Measurements from ENCODE around the gene LEMD1.

The LEMD1 gene

GRCh38 chr1:205421798-205422197 is at the start of gene LEMD1:
TSS of gene LEMD1 (minus strand) at chr1:205422056. CDS start at chr1:205420536, 1,520 bp downstream.
- DNase-seq = no peak

- DNase-seq = no peak
These were observed 48.3 kb upstream of the LEMD1 start for GRCh38 chr1:205470131-205470530.

- DNase-seq = no peak
These were observed 44.9 kb upstream of the LEMD1 start for GRCh38 chr1:205466595-205467220.

GRCh38 chr1:205465392-205465791 is 43.5 kb upstream of the LEMD1 start:
- no peak for DNase-seq

- DNase-seq = no peak
These were observed 37.1 kb upstream of the LEMD1 start for GRCh38 chr1:205458777-205459566.

- no peak for DNase-seq
These were observed 35.3 kb upstream of the LEMD1 start for GRCh38 chr1:205456868-205457745.

GRCh38 chr1:205456383-205456867 is 34.6 kb upstream of the LEMD1 start:
- no peak for DNase-seq

- DNase-seq = no peak
These were observed 33.9 kb upstream of the LEMD1 start, which contains the start of gene BLACAT1 for GRCh38 chr1:205455581-205456382. TSS of gene BLACAT1 (minus strand) at chr1:205456045.

- no peak for DNase-seq
These were observed 33.1 kb upstream of the LEMD1 start for GRCh38 chr1:205454903-205455335.

GRCh38 chr1:205453466-205453865 is 31.6 kb upstream of the LEMD1 start:
- DNase-seq = no peak

- DNase-seq = no peak
These were observed 31.1 kb upstream of the LEMD1 start for GRCh38 chr1:205452933-205453332.

- no peak for DNase-seq
These were observed 30.5 kb upstream of the LEMD1 start for GRCh38 chr1:205452364-205452763.

GRCh38 chr1:205451759-205452164 is 29.9 kb upstream of the LEMD1 start:
- DNase-seq = no peak

GRCh38 chr1:205451202-205451601 is 29.3 kb upstream of the LEMD1 start:
- no peak for DNase-seq

- no peak for DNase-seq
These were observed 28.6 kb upstream of the LEMD1 start for GRCh38 chr1:205450448-205450847.

- peak; percentile 16 for DNase-seq
These were observed 28.0 kb upstream of the LEMD1 start for GRCh38 chr1:205449750-205450443.

- no peak for DNase-seq
These were observed 27.4 kb upstream of the LEMD1 start for GRCh38 chr1:205449254-205449749.

GRCh38 chr1:205448540-205449253 is 26.8 kb upstream of the LEMD1 start:
- no peak for DNase-seq

- no peak for DNase-seq
These were observed 25.8 kb upstream of the LEMD1 start for GRCh38 chr1:205447457-205448341.

- DNase-seq = no peak
These were observed 25.0 kb upstream of the LEMD1 start for GRCh38 chr1:205446828-205447227.
